Measurements from ENCODE around the gene TDP2. TPM values are rescaled to one million over a fixed set of nuclear protein-coding genes. Genes with fewer than 3 reads are reported as not detected.
"Not testable (repeated sequence)": the region's sequence is repeated elsewhere in the genome, so short reads cannot be mapped to it uniquely, and the experiment has no call there.

The TDP2 gene
- total RNA-seq, 2 experiments from 2014 or later: 63.9 to 64.6 TPM

DNA sequence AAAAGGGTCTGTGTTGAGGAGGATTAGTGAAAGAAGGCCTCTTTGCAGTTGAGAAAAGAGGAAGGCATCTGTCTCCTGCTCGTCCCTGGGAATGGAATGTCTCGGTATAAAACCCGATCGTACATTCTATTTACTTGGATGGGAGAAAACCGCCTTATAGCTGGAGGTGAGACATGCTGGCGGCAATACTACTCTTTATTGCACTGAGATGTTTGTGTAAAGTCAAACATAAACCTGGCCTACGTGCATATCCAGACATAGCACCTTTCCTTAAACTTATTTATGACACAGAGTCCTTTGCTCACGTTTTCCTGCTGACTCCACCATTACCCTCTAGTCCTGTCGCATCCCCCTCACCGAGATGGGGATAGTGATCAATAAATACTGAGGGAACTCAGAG is 4.5 kb downstream of the TDP2 start:
- Histone ChIP-seq H3K4me1 (ENCODE audit: insufficient read depth, low read length) (peaks cover 21% of the 10 kb centered on the region), H3K27ac (ENCODE audit: low read depth in 1 of 2, low read length in 2 of 2) (no peak overlapping the region), H3K36me3 (ENCODE audit: insufficient read depth, low read length) (peaks cover 55% of the 10 kb centered on the region), H3K9me3 (ENCODE audit: control insufficient read depth in 1 of 2, insufficient read depth in 1 of 2, low read length in 2 of 2) (no peaks in the 10 kb centered on the region), H3K27me3 (ENCODE audit: control insufficient read depth in 1 of 2, insufficient read depth in 2 of 2, low read length in 2 of 2) (no peaks in the 10 kb centered on the region), H3K4me3 (ENCODE audit: low read length) (no peak overlapping the region)
- TF ChIP-seq, protein P1, sequence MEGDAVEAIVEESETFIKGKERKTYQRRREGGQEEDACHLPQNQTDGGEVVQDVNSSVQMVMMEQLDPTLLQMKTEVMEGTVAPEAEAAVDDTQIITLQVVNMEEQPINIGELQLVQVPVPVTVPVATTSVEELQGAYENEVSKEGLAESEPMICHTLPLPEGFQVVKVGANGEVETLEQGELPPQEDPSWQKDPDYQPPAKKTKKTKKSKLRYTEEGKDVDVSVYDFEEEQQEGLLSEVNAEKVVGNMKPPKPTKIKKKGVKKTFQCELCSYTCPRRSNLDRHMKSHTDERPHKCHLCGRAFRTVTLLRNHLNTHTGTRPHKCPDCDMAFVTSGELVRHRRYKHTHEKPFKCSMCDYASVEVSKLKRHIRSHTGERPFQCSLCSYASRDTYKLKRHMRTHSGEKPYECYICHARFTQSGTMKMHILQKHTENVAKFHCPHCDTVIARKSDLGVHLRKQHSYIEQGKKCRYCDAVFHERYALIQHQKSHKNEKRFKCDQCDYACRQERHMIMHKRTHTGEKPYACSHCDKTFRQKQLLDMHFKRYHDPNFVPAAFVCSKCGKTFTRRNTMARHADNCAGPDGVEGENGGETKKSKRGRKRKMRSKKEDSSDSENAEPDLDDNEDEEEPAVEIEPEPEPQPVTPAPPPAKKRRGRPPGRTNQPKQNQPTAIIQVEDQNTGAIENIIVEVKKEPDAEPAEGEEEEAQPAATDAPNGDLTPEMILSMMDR (IDR thresholded peaks at IDR 0.05): no peak
- H3K27ac Mint-ChIP-seq: no peak overlapping the region
- H3K4me3 Mint-ChIP-seq: no peak overlapping the region
- ChIA-PET CTCF (no interaction called here), POLR2A (no interaction called here)
- ATAC-seq (ENCODE audit: poor library complexity): no peak
- H3K9me3 Mint-ChIP-seq: no peaks in the 10 kb centered on the region
- peaks cover 78% of the 10 kb centered on the region for H3K4me1 Mint-ChIP-seq (ENCODE audit: low read depth)
- no peaks in the 10 kb centered on the region for H3K27me3 Mint-ChIP-seq
- intact Hi-C loops (cut with DNase I, micrococcal nuclease): loop anchor here in 1 of 2 experiments (5.0 kb wide), 1 partner anchor 165 kb away; no protein-coding TSS in a partner anchor
- DNase-seq: no peak
- H3K36me3 Mint-ChIP-seq (ENCODE audit: low read depth): peaks cover 87% of the 10 kb centered on the region

DNA sequence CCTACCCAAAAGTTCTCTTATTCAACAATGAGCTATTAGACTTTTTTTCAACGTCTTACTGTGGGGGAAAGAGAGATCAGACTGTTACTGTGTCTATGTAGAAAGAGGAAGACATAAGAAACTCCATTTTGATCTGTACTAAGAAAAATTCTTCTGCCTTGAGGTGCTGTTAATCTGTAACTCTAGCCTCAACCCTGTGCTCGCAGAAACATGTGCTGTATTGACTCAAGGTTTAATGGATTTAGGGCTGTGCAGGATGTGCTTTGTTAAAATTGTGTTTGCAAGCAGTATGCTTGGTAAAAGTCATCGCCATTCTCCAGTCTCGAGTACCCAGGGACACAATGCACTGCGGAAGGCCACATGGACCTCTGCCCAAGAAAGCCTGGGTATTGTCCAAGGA is 4.9 kb downstream of the TDP2 start:
- peaks cover 74% of the 10 kb centered on the region for H3K4me1 Mint-ChIP-seq (ENCODE audit: low read depth)
- ATAC-seq (ENCODE audit: poor library complexity); DNase-seq; CTCF ChIA-PET; H3K27ac ChIP-seq (ENCODE audit: low read depth in 1 of 2, low read length in 2 of 2); H3K4me3 Mint-ChIP-seq; H3K27ac Mint-ChIP-seq; POLR2A ChIA-PET; H3K27me3 ChIP-seq (ENCODE audit: control insufficient read depth in 1 of 2, insufficient read depth in 2 of 2, low read length in 2 of 2); H3K9me3 Mint-ChIP-seq; H3K27me3 Mint-ChIP-seq; H3K4me3 ChIP-seq (ENCODE audit: low read length); H3K9me3 ChIP-seq (ENCODE audit: control insufficient read depth in 1 of 2, insufficient read depth in 1 of 2, low read length in 2 of 2): not testable (repeated sequence)
- peaks cover 59% of the 10 kb centered on the region for H3K36me3 ChIP-seq (ENCODE audit: insufficient read depth, low read length)
- intact Hi-C loops (cut with DNase I, micrococcal nuclease): loop anchor here in 1 of 2 experiments (5.0 kb wide), 1 partner anchor 164 kb away; no protein-coding TSS in a partner anchor
- peaks cover 19% of the 10 kb centered on the region for H3K4me1 ChIP-seq (ENCODE audit: insufficient read depth, low read length)
- peaks cover 87% of the 10 kb centered on the region for H3K36me3 Mint-ChIP-seq (ENCODE audit: low read depth)

- POLR2A ChIA-PET: no interaction called here
- no peaks in the 10 kb centered on the region for H3K27me3 Mint-ChIP-seq
- peak overlapping the region; percentile 37 for H3K27ac Mint-ChIP-seq
- H3K9me3 ChIP-seq (ENCODE audit: control insufficient read depth in 1 of 2, insufficient read depth in 1 of 2, low read length in 2 of 2): no peaks in the 10 kb centered on the region
- DNase-seq (no peak), ATAC-seq (ENCODE audit: poor library complexity) (no peak)
- H3K9me3 Mint-ChIP-seq: no peaks in the 10 kb centered on the region
- no peak overlapping the region for H3K27ac ChIP-seq (ENCODE audit: low read depth in 1 of 2, low read length in 2 of 2)
- no peak overlapping the region for H3K4me3 ChIP-seq (ENCODE audit: low read length)
- H3K36me3 Mint-ChIP-seq (ENCODE audit: low read depth): peaks cover 89% of the 10 kb centered on the region
- H3K4me1 ChIP-seq (ENCODE audit: insufficient read depth, low read length): peaks cover 11% of the 10 kb centered on the region
- H3K36me3 ChIP-seq (ENCODE audit: insufficient read depth, low read length): peaks cover 61% of the 10 kb centered on the region
- intact Hi-C loops (cut with DNase I, micrococcal nuclease): loop anchor here in 1 of 2 experiments (5.0 kb wide), 1 partner anchor 163 kb away; no protein-coding TSS in a partner anchor
- TF ChIP-seq, protein P1 (IDR thresholded peaks at IDR 0.05): no peak
- peaks cover 74% of the 10 kb centered on the region for H3K4me1 Mint-ChIP-seq (ENCODE audit: low read depth)
- CTCF ChIA-PET: no interaction called here
- no peaks in the 10 kb centered on the region for H3K27me3 ChIP-seq (ENCODE audit: control insufficient read depth in 1 of 2, insufficient read depth in 2 of 2, low read length in 2 of 2)
- H3K4me3 Mint-ChIP-seq: no peak overlapping the region
Measured at GRCh38 chr6:24660105-24660504, 6.6 kb downstream of the TDP2 start.

DNA sequence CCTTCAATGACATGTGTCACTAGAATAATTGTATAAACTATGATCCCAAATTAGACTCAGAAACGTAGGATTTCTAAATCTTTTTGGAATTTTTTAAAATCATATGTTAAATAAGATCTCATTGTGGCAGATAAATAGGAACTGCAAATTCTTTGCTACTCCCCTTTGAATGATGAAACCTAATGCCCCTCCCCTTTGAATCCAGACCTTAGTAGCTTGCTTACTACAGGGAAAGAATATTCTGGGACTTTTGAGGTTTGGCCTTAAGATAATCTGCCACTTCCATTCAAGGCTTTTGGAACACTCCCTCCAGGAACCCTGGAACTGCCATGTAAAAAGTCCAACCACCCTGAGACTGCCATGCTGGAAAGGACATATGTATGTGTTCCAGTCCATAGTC is 7.1 kb downstream of the TDP2 start:
- H3K36me3 ChIP-seq (ENCODE audit: insufficient read depth, low read length): peaks cover 61% of the 10 kb centered on the region
- no peak overlapping the region for H3K4me3 ChIP-seq (ENCODE audit: low read length)
- ChIA-PET CTCF (no interaction called here), POLR2A (no interaction called here)
- Mint-ChIP-seq H3K9me3 (no peaks in the 10 kb centered on the region), H3K36me3 (ENCODE audit: low read depth) (peaks cover 86% of the 10 kb centered on the region), H3K27me3 (no peaks in the 10 kb centered on the region), H3K4me1 (ENCODE audit: low read depth) (peaks cover 70% of the 10 kb centered on the region), H3K27ac (peak overlapping the region; percentile 37), H3K4me3 (no peak overlapping the region)
- TF ChIP-seq, protein P1 (IDR thresholded peaks at IDR 0.05): no peak
- H3K27ac ChIP-seq (ENCODE audit: low read depth in 1 of 2, low read length in 2 of 2): no peak overlapping the region
- no peaks in the 10 kb centered on the region for H3K9me3 ChIP-seq (ENCODE audit: control insufficient read depth in 1 of 2, insufficient read depth in 1 of 2, low read length in 2 of 2)
- peaks cover 6% of the 10 kb centered on the region for H3K4me1 ChIP-seq (ENCODE audit: insufficient read depth, low read length)
- DNase-seq (no peak), ATAC-seq (ENCODE audit: poor library complexity) (no peak)
- H3K27me3 ChIP-seq (ENCODE audit: control insufficient read depth in 1 of 2, insufficient read depth in 2 of 2, low read length in 2 of 2): no peaks in the 10 kb centered on the region
- intact Hi-C loops (cut with DNase I, micrococcal nuclease): no loop called here

All from CD4-positive, alpha-beta T cell (primary cell).